ENCODE data around the gene PFKFB1.

Gene PFKFB1

DNA sequence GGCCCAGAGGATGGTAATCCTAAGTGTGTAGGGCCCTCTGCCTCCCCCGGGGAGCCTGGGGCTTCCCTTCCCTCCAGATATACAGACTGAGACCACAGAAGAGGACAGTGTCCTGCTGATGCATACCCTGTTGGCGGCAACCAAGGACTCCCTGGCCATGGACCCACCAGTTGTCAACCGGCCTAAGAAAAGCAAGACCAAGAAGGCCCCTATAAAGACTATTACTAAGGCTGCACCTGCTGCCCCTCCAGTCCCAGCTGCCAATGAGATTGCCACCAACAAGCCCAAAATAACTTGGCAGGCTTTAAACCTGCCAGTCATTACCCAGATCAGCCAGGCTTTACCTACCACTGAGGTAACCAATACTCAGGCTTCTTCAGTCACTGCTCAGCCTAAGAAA, 71.4 kb downstream of the PFKFB1 start:
- DNase-seq (ENCODE audit: low read depth), result no peak

DNA sequence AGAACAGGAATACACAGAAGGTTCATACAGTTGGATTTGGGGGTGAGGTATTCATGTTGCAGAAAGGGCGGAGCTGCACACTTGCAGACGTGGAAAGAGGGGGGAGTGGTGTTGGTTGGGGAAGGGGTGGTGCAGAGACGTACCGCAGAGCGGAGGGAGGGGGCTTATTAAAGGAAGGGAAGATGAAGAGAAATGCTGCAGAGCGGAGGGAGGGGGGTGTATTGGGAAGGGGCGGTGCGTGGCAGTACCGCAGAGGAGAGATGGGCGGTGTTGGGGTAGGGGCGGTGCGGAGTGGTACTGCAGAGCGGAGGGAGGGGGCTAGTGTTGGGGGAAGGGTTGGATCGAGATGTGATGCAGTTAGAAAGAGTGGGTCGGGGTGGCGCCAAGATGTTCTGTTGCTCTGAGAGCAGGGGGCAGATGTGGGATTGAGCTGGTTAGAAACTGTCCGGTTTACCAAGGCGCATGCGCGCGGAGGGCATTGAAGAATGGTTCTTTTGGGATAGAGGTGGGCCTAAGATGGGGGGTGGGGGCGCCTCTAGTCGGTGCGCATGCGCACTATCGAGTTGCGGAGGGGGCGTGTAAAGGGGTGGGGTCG, 72.5 kb downstream of the PFKFB1 start:
- peak; percentile 25 for DNase-seq (ENCODE audit: low read depth)

DNA sequence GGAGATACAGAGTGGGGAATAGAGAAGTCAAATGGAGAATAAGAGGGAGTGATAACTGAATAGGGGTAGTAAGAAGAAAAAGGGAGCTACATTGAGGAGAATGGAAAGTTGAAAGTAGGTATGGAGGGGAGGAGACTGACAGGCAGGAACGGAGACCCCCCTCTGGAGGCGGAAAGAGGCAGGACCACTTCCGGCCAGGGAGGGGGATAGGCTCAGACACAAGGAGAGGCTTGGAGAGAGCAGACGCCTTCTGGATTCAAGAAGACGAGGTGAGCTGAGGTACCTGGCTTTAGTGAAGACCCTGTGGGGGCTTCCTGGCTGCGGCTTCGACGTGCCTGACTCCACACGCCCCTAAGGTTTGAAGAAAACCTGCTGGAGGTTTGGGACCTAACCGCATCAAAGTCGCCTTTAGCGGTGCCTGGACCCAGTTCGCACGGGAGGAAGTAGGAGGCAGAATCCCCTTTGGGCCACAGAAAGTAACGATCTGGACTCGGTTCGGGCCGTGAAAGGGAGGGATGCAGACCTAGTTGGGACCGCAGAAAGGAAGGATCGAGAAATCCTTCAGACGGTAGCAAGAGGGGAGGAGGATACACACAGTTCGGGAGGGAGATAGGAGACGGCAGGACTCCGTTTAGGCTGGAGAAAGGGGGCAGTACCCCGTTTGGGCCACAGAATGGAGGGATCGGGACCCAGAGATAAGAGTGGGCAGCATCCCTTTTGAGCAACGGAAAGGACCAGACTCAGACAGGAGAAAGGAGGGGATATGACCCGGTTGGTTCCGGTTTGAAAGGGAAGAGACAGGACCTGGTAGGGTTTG, 73.2 kb downstream of the PFKFB1 start, which contains the start of gene TRO:
Gene TRO (plus strand): TSS at position 215 of the 817 bp plus-strand sequence. CDS start 1,423 bp downstream, outside the sequence.
- DNase-seq (ENCODE audit: low read depth), result no peak

DNA sequence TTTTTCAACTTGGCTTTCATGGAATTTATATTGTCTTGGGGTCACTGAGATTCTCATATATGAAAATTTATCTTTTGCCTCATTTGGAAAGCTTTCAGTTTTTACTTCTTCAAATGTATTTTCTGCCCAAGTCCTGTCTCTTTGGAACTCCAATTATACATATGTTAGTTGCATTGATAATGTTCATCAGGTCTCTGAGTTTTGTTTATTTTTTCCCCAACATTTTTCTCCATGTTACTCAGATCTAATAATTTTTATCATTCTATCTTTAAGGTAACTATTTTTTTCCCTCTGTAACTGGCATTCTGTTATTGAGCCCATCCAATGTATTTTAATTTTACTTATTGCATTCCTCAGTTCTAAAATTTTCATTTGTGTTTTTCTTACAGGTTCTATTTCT, 84.0 kb downstream of the PFKFB1 start:
- DNase-seq (ENCODE audit: low read depth), result no peak

DNA sequence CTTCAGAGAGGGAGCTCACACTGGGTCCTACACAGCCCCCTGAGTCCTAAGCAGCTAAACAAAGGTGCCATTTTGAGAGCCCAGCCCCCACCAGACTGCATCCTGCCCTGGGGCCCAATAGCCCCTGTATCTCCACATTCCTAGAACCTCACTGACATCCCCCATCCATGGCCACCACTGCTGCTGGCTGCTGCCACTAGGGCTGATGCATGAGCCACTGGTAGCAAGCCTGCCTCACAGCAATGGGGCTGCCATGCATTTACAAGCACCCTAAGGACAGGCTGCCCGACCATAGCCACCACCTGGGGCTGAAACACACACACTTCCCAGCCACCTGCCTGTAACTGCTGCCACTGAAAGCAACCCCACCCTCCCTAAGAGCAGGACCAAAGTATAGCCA, 99.8 kb downstream of the PFKFB1 start:
- no peak for DNase-seq (ENCODE audit: low read depth)

DNA sequence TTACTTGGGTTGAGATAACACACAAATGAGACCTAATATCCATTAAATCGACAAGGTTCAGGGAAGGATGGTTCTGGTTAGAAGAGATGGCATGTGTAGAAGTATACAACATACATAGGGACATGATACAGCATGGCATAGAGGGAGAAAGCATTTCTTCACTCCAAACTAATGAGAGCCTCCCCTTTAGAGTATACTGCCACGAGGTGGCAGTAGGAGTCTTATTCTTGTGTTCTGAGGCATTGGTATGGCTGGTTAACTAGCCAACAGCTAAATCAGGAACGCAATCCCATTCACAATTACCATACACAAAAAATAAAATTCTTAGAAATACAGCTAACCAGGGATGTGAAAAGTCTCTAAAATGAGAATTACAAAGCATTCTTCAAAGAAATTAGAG, 102.4 kb downstream of the PFKFB1 start:
- no peak for DNase-seq (ENCODE audit: low read depth)

DNA sequence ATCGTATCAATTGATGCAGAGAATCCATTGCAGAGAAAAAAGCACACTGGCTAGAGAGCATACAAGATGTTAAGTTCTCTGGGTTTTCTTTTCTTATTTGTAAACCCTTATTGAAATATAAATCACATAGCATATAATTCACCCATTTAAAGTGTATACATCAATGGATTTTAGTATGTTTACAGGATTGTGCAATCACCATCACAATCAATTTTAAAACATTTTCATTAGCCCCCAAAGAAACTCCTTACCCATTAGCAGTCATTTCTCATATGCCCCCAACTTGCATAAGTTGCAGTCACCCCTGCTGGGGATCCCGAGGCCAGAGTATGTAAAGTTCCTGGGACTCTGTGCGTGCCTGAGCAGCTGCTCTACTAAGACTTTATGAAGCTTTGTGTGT, 108.2 kb downstream of the PFKFB1 start:
- no peak for DNase-seq (ENCODE audit: low read depth)
